Measurements from ENCODE around the gene ROR1. TPM values are rescaled to one million over a fixed set of nuclear protein-coding genes. Genes with fewer than 3 reads are reported as not detected.

Gene ROR1
- total and polyA plus RNA-seq, 8 donors = 1.4 to 37.3 (median 14.6) TPM

DNA sequence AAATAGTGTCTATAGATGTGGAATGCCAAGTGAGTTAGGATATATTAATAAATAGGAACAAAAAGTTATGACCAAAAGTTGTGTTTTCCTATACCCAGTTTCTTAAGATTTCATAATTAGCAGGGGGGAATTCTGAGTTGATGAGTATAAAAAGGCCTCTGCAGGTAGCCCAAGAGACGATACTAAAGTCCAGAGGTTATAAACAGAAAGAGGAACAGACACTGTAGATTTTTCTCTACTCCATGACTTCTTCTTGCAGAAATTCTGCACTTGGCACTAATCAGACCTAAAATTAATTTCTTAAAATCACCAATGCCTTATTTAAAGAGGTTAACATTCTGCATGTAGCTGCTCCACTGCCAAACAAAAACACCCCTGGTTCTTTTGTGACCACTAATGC, 62.6 kb downstream of the ROR1 start:
- TF ChIP-seq, protein P1, sequence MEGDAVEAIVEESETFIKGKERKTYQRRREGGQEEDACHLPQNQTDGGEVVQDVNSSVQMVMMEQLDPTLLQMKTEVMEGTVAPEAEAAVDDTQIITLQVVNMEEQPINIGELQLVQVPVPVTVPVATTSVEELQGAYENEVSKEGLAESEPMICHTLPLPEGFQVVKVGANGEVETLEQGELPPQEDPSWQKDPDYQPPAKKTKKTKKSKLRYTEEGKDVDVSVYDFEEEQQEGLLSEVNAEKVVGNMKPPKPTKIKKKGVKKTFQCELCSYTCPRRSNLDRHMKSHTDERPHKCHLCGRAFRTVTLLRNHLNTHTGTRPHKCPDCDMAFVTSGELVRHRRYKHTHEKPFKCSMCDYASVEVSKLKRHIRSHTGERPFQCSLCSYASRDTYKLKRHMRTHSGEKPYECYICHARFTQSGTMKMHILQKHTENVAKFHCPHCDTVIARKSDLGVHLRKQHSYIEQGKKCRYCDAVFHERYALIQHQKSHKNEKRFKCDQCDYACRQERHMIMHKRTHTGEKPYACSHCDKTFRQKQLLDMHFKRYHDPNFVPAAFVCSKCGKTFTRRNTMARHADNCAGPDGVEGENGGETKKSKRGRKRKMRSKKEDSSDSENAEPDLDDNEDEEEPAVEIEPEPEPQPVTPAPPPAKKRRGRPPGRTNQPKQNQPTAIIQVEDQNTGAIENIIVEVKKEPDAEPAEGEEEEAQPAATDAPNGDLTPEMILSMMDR (IDR thresholded peaks at IDR 0.05) = no peak
- no peak for TF ChIP-seq POLR2A (IDR thresholded peaks at IDR 0.05)
- no peak for TF ChIP-seq POLR2AphosphoS5 (IDR thresholded peaks at IDR 0.05)
- TF ChIP-seq EP300 (IDR thresholded peaks at IDR 0.05) = no peak
- intact Hi-C loops (cut with DNase I; ENCODE audit: low total_unique reads) = no loop called here
- Histone ChIP-seq H3K4me3 (no peak overlapping the region), H3K4me1 (peaks cover 0 to 53% (median 27%) of the 10 kb centered on the region in 4 donors), H3K9me3 (no peaks in the 10 kb centered on the region), H3K27ac (no peak overlapping the region), H3K36me3 (no peaks in the 10 kb centered on the region), H3K27me3 (no peaks in the 10 kb centered on the region)
- 78 to 97% (median 90%) methylated on average over 1 of the region's 1 CpG for WGBS, 5 donors
- no peak for DNase-seq

DNA sequence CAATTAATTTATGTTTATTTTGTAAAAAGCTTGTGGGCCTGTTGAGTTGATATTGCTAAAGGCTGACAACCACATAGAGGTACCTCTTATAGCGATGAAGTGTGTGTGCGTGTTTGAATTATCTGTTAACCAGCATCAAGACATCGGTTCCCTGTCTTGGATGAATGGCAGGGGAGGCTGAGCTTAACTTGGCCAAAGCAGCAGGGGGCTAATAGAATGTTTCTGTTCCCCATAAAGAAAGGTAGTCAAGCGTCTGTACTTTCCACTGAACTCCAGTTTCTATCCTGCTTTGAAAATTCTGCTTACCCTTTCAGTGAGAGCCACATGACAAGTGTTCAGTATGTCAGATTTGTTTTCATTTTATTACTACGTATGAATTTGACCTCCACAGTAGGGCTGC, 63.0 kb downstream of the ROR1 start:
- H3K4me3 ChIP-seq = no peak overlapping the region
- H3K36me3 ChIP-seq = no peaks in the 10 kb centered on the region
- WGBS, 5 donors = 79 to 90% (median 88%) methylated on average over 5 of the region's 5 CpGs
- peaks cover 0 to 48% (median 25%) of the 10 kb centered on the region in 4 donors for H3K4me1 ChIP-seq
- no peaks in the 10 kb centered on the region for H3K27me3 ChIP-seq
- DNase-seq = no peak
- H3K9me3 ChIP-seq = no peaks in the 10 kb centered on the region
- H3K27ac ChIP-seq = no peak overlapping the region
- TF ChIP-seq EP300 (IDR thresholded peaks at IDR 0.05) = no peak
- TF ChIP-seq, protein P1 (IDR thresholded peaks at IDR 0.05) = no peak
- TF ChIP-seq POLR2AphosphoS5 (IDR thresholded peaks at IDR 0.05) = no peak
- no peak for TF ChIP-seq POLR2A (IDR thresholded peaks at IDR 0.05)
- intact Hi-C loops (cut with DNase I; ENCODE audit: low total_unique reads) = no loop called here

DNA sequence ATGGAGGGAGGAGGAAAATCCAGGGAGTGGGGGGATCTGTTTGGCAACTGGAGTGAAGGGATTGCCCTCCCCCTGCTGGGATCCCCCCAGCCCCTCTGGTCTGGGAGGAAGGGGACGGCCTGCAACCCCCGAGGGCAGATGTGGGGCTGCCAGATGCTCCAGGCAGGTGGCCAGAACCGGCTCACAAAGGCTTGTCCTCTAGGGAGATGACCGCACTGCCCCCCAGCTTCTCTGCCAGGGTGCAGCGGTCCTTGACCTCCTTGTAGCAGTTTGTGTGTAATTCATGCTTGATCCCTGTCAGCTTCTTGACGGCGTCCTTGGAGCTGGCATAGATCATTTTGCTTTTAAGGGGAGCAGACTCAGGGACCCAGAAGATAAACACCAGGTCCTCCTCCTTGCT, 69.2 kb downstream of the ROR1 start:
- H3K9me3 ChIP-seq = no peaks in the 10 kb centered on the region
- no peaks in the 10 kb centered on the region for H3K36me3 ChIP-seq
- no peak overlapping the region for H3K27ac ChIP-seq
- DNase-seq = no peak
- peaks cover 7 to 34% (median 13%) of the 10 kb centered on the region in 4 donors for H3K4me1 ChIP-seq
- no peak for TF ChIP-seq POLR2AphosphoS5 (IDR thresholded peaks at IDR 0.05)
- TF ChIP-seq EP300 (IDR thresholded peaks at IDR 0.05) = no peak
- TF ChIP-seq, protein P1 (IDR thresholded peaks at IDR 0.05) = no peak
- no peak for TF ChIP-seq POLR2A (IDR thresholded peaks at IDR 0.05)
- no peaks in the 10 kb centered on the region for H3K27me3 ChIP-seq
- no peak overlapping the region for H3K4me3 ChIP-seq
- 57 to 80% (median 62%) methylated on average over 4 to 7 of the region's 7 CpGs for WGBS, 5 donors
- intact Hi-C loops (cut with DNase I; ENCODE audit: low total_unique reads) = no loop called here

DNA sequence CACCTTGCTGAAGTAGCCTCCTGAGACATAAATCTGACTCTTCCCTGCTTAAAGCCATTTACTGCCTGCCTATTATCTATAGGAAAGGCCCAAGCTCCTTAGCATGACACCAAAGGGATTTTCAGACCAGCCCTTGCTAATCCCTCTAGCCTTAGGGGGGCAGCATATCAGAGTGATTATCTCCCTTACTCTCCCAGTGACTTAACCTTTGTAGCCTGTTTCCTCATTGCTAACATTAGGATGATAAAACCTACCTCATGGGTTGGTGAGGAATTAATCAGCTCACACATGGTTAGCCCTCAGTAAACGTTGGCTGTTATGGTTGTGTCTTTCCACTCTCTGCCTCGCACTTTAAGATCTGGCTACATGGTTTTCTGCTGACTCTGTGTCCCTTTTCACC, 70.1 kb downstream of the ROR1 start:
- Histone ChIP-seq H3K4me3 (no peak overlapping the region), H3K36me3 (no peaks in the 10 kb centered on the region), H3K4me1 (peaks cover 7 to 39% (median 9%) of the 10 kb centered on the region in 4 donors), H3K27ac (no peak overlapping the region), H3K27me3 (no peaks in the 10 kb centered on the region), H3K9me3 (no peaks in the 10 kb centered on the region)
- DNase-seq = no peak
- WGBS, 5 donors = 59 to 71% (median 62%) methylated on average over 2 of the region's 2 CpGs
- TF ChIP-seq EP300 (IDR thresholded peaks at IDR 0.05) (no peak), POLR2AphosphoS5 (IDR thresholded peaks at IDR 0.05) (no peak), POLR2A (IDR thresholded peaks at IDR 0.05) (no peak)
- TF ChIP-seq, protein P1 (IDR thresholded peaks at IDR 0.05) = no peak
- intact Hi-C loops (cut with DNase I; ENCODE audit: low total_unique reads) = no loop called here
